DND-41 (cell line): ENCODE measurements around the gene APOL3.

Experiments
- ATAC-seq: fragments of 200-7000 bp; cut with Tn5 transposase; 3 replicates; pipeline ENCODE4 v1.9.1; 2021; ENCODE audit warnings: low read depth; ENCODE audit not compliant: insufficient read depth
- DNase-seq: peaks from one replicate; pipeline ENCODE4 v3.0.0-alpha.2; 2020
- H2AFZ ChIP-seq: 2 replicates; pipeline ENCODE4 v1.6.0; 2012; ENCODE audit warnings: low read depth, low read length
- H3K27ac ChIP-seq: 2 replicates; pipeline ENCODE4 v1.5.1; 2012; ENCODE audit warnings: low read length, inconsistent platforms
- H3K27me3 ChIP-seq: fragments of 200-600 bp; sonication (generic); 2 replicates; pipeline ENCODE4 v1.6.0; 2012; ENCODE audit warnings: low read length, mild to moderate bottlenecking, inconsistent platforms; ENCODE audit not compliant: insufficient read depth, poor library complexity
- H3K36me3 ChIP-seq: 2 replicates; pipeline ENCODE4 v1.5.1; 2012; ENCODE audit warnings: low read length, inconsistent platforms; ENCODE audit not compliant: insufficient read depth
- H3K4me1 ChIP-seq: 2 replicates; pipeline ENCODE4 v1.5.1; 2012; ENCODE audit warnings: mild to moderate bottlenecking, low read length; ENCODE audit not compliant: insufficient read depth
- H3K4me2 ChIP-seq: 2 replicates; pipeline ENCODE4 v1.6.0; 2012; ENCODE audit warnings: mild to moderate bottlenecking, moderate library complexity, low read length, inconsistent platforms; ENCODE audit not compliant: insufficient read depth
- H3K4me3 ChIP-seq, 2 experiments: fragments of 200-600 bp in 1 of 2; shearing (Covaris generic) in 1 of 2; 2 replicates each; pipeline ENCODE4 v1.5.1; 2012 to 2016; ENCODE audit warnings: inconsistent platforms in 2 of 2, low read length in 2 of 2, mild to moderate bottlenecking in 2 of 2, low read depth in 1 of 2, moderate library complexity in 1 of 2
- H3K79me2 ChIP-seq: 2 replicates; pipeline ENCODE4 v1.6.0; 2012; ENCODE audit warnings: low read length, inconsistent platforms; ENCODE audit not compliant: insufficient read depth
- H3K9ac ChIP-seq: 2 replicates; pipeline ENCODE4 v1.6.0; 2012; ENCODE audit warnings: low read depth, mild to moderate bottlenecking, inconsistent platforms, low read length, moderate library complexity
- H3K9me3 ChIP-seq: 2 replicates; pipeline ENCODE4 v1.5.1; 2012; ENCODE audit warnings: low read length, moderate library complexity, mild to moderate bottlenecking, inconsistent platforms; ENCODE audit not compliant: insufficient read depth, severe bottlenecking
- H4K20me1 ChIP-seq: 2 replicates; pipeline ENCODE4 v1.6.0; 2012; ENCODE audit warnings: low read length; ENCODE audit not compliant: insufficient read depth
- EZH2 ChIP-seq: IDR thresholded peaks from 3 replicates; pipeline ENCODE4 v1.6.1; 2012; ENCODE audit warnings: borderline replicate concordance, low read depth, mild to moderate bottlenecking, moderate library complexity, low read length, inconsistent platforms; ENCODE audit not compliant: severe bottlenecking
- TF ChIP-seq, protein P1 (sequence below): IDR thresholded peaks from 2 replicates; pipeline ENCODE4 v1.5.1; 2012; ENCODE audit warnings: borderline replicate concordance, low read length, moderate library complexity, mild to moderate bottlenecking; ENCODE audit not compliant: poor library complexity, severe bottlenecking; ENCODE audit errors: extremely low read depth

Gene APOL3

DNA sequence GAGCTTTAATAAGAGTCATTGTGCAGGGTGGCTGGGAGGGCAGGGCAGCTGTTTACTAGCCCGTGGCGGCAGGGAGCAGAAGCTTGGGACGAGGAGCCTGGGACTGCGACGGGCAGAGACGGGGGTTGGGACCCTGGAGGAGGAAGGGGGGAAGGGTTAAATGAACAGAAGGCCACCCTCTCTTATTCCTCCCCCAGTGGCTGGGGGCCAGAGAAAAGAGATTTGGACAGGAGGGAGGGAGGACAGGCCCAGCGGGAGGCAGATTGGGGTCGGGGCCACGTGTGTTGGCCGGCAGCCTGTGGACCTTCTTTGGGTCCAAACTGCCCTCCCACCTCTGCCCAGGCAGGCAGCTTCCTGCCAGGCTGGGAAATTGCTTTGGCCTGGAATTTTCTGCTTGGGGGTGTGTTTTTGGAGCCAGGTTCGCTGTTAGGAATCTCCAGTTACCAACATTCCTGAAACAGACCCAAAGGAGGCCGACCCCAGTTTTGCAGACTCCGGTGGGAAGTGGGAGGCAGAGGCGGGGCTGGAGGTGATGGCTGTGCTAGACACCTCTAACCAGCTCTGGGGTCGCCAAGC lies 50.2 kb downstream of the APOL3 start:
- no peak overlapping the region for H2AFZ ChIP-seq
- no peak for ATAC-seq
- DNase-seq: no peak

DNA sequence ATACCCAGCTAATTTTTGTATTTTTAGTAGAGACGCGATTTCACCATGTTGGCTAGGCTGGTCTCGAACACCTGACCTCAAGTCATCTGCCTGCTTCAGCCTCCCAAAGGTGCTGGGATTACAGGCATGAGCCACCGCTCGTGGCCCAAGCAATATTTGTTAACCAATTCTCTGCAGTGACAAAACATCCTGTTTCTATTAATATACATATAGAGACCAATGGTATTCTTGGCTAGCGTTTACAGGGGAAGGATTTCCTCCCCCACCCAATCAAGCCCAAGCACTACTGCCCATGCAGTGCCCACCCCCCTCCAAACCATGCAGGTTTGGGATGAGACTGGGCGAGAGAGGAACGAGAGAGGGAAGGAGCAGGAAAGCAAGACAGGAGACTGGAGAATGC lies 53.1 kb downstream of the APOL3 start:
- Histone ChIP-seq H3K4me1 (no peaks in the 10 kb centered on the region), H3K9ac (no peak overlapping the region), H2AFZ (no peak overlapping the region), H3K9me3 (no peaks in the 10 kb centered on the region), H3K4me2 (no peak overlapping the region), H3K36me3 (no peaks in the 10 kb centered on the region), H3K27me3 (peaks cover 2% of the 10 kb centered on the region), H3K4me3 (no peak overlapping the region), H3K27ac (no peak overlapping the region), H3K79me2 (no peaks in the 10 kb centered on the region), H4K20me1 (no peaks in the 10 kb centered on the region)
- no peak for ATAC-seq
- no peak for DNase-seq
- no peak for TF ChIP-seq EZH2
- TF ChIP-seq, protein P1, sequence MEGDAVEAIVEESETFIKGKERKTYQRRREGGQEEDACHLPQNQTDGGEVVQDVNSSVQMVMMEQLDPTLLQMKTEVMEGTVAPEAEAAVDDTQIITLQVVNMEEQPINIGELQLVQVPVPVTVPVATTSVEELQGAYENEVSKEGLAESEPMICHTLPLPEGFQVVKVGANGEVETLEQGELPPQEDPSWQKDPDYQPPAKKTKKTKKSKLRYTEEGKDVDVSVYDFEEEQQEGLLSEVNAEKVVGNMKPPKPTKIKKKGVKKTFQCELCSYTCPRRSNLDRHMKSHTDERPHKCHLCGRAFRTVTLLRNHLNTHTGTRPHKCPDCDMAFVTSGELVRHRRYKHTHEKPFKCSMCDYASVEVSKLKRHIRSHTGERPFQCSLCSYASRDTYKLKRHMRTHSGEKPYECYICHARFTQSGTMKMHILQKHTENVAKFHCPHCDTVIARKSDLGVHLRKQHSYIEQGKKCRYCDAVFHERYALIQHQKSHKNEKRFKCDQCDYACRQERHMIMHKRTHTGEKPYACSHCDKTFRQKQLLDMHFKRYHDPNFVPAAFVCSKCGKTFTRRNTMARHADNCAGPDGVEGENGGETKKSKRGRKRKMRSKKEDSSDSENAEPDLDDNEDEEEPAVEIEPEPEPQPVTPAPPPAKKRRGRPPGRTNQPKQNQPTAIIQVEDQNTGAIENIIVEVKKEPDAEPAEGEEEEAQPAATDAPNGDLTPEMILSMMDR: no peak

More for the DNA sequence above, 50.2 kb downstream of the APOL3 start:
- no peaks in the 10 kb centered on the region for H4K20me1 ChIP-seq
- H3K4me1 ChIP-seq: no peaks in the 10 kb centered on the region
- H3K9ac ChIP-seq: no peak overlapping the region
- H3K27ac ChIP-seq: no peak overlapping the region
- H3K27me3 ChIP-seq: no peaks in the 10 kb centered on the region
- H3K9me3 ChIP-seq: no peaks in the 10 kb centered on the region
- no peak overlapping the region for H3K4me3 ChIP-seq
- H3K4me2 ChIP-seq: no peak overlapping the region
- TF ChIP-seq, protein P1: no peak
- TF ChIP-seq EZH2: no peak
- no peaks in the 10 kb centered on the region for H3K36me3 ChIP-seq
- H3K79me2 ChIP-seq: no peaks in the 10 kb centered on the region

DNA sequence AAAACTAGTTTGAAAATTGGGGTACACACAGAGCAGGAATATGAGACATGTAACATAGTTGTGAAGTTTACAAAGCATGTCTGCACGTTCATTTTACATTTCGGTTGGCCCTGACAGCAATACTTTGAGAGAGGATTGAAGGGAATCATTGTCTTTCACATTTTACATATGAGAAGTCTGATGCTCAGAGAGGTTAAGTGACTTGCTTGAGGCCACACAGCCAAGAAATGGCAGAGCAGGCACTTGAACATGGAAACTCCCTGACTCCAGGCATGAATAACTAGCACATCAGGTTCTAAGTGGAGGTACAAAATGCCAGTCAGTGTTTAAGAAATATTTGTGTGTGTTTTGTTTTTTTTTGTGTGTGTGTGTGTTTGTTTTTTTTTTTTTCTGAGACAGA lies 53.6 kb downstream of the APOL3 start:
- H3K4me2 ChIP-seq: no peak overlapping the region
- no peaks in the 10 kb centered on the region for H3K79me2 ChIP-seq
- no peaks in the 10 kb centered on the region for H3K4me1 ChIP-seq
- no peak for TF ChIP-seq EZH2
- TF ChIP-seq, protein P1: no peak
- H3K4me3 ChIP-seq: no peak overlapping the region
- H3K9ac ChIP-seq: no peak overlapping the region
- peaks cover 2% of the 10 kb centered on the region for H3K27me3 ChIP-seq
- H3K36me3 ChIP-seq: no peaks in the 10 kb centered on the region
- H3K9me3 ChIP-seq: no peaks in the 10 kb centered on the region
- no peak overlapping the region for H3K27ac ChIP-seq
- H4K20me1 ChIP-seq: no peaks in the 10 kb centered on the region
- no peak for ATAC-seq
- H2AFZ ChIP-seq: no peak overlapping the region
- no peak for DNase-seq
